ENCODE results near the gene DDC.

Gene DDC

GRCh38 chr7:50509459-50509858 lies 55.7 kb downstream of the DDC start:
- DNase-seq = no peak

DNA sequence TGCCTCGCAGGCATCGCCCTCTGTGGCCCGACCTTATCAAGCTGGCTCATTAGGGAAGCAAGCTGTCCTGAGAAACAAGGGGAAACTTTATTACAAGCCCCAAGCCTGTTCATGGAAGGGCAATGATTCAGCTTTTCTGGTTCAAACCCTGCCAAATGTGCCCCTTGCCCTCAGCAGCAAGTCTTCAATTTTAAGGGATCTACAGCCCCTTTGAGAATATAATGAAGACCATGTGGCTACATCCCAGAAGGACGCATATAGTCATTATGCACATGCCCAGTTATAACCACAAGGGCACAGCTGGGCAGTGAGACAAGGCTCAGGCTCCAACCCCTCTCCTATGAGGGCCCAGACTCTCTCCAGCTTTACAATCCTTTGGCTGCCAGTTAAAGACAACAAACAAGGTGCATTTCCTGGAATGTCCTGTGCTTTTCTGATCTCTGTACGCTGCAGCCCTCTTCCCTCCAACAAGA lies 56.7 kb downstream of the DDC start:
- no peak for DNase-seq

GRCh38 chr7:50507898-50508470 lies 57.2 kb downstream of the DDC start:
- peak; percentile 27 for DNase-seq

DNA sequence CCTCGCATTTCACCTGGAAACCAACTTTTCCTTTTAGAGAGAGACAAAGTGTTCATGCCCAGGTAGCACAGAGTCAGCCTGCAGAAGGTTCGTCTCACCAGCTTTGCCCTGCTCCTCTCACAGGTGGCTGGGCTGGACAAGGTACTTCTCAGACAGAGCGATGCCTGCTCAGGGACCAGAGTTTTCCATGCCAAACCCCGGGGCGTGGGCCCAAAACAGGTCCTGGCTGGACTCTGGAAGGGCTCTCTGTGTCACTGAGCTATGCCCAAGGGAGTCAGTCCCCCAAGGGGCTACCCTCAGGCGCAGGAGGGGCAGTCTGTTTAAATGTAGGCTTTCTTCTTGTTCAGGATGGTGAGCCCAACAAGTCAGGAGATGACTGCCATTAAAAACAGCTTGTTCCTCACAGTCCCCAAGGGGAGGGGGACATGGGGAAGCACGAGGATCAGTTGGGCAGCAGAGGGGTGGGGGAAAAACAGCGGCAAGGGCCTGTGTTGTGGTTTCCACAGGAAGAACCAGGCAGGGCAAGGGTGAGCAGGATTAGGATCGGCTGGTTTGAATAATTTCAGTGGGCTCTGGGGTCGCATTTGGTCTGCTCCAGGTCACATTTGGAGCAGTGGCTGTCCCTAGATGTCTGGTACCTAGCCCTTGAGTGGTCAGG lies 59.5 kb downstream of the DDC start:
- DNase-seq = no peak

GRCh38 chr7:50504646-50505546 lies 60.3 kb downstream of the DDC start:
- DNase-seq = no peak

DNA sequence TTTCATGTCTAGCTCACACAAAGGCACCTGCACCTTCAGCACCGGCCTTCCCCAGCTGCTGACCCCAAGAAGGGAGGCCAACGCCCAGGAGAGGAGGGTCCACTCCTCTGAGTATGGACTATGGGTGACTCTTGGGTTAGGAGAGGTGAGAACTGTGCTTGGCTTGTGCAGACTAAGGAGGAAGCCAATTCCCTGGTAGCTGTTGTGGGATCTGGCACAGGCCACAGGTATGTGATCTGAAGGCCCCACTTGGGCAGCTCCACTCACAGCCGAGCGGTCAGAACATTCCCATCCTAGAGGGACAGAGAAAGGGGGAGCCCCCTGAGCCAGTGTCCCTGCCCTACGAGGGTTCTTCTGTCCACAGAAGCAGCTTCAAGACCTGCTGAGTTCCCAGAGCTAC lies 62.3 kb downstream of the DDC start:
- DNase-seq = no peak

DNA sequence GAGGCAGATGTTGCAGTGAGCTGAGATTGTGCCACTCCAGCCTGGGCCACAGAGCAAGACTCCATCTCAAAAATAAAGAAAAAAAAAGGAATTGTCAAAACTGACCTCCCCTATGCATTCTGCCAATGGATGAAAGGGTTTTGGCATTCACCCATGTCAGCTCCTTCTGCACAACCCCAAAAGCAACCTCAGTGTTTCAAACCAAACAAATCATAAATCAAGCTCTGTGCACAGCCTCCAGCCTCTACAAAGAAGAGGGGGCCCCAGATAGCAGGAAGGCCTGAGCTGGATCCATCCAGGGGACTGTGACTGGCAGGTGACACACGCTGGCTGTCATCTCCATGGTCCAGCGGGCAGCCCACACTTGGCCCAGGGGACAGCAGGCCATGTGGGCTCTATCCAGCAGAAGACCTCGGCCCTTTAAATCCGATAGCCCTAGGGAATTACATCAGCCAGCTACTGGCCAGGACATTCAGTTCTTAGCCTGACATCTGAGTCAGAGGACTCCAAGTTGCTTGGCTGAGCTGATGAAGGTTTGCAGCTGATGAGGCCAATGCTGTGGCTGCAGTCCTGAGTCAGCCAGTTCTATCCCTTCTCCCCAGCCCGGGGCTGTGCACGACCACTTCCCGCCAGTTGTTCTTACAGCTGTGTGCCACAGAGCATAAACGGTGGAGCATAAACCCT lies 63.1 kb downstream of the DDC start:
- no peak for DNase-seq

DNA sequence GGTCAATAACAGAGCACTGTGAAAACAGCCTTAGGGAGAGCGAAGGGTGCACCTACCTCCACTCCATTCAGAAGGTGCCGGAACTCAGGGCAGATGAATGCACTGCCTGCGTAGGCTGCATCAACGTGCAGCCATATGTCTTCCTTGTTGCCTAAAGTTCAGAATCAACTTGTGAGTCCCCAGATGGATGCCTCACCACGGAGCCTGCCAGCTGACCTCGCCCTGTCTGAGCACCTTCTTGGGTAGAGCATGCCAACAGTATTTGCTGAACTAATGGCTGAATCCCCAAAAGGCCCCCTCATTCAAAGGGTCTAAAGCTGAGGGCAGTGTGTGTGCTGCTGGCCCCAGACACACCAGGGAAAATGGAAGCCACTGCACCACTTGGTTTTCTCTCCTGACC lies 66.1 kb downstream of the DDC start:
- DNase-seq = no peak

DNA sequence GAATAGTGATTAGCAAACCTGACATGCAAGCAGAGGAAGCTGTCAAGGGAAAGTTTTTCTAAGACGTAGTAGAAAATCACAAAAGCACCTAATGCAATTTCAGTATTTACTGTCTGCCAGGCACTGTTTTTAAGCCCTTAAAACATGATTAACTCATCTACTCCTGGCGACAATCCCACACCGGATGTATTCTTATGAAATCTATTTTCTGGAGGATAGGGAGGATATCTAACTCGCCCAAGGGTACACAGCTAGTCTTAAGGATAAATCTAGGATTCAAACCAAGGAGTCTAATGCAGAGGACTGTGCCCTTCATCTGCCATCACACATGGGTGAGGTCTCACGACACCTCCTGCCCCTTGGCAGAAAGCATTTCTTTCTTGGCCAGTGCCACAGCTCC lies 67.2 kb downstream of the DDC start:
- DNase-seq = no peak

GRCh38 chr7:50497068-50497642 lies 68.0 kb downstream of the DDC start:
- no peak for DNase-seq

DNA sequence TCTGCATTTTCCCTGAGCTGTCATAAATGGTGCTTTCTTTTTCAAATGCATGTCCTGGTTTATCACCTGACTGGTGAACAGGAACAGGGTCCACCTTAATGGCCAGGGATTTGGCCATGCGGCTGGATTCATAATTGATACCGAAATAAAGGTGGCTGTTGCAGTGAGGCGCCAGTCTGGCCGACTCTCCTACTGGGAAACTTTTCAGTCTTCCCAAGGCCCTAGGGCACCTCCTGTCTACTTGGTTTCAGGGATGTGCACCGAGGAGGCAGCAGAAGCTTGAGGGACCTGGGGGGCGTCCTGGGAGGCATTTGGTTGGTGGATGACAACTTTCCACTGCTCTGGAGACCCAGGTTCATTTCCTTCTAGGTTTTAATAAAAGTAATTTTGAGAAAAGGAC lies 68.6 kb downstream of the DDC start:
- DNase-seq = no peak

- DNase-seq = no peak
Observed at GRCh38 chr7:50495746-50496145, 69.5 kb downstream of the DDC start.

DNA sequence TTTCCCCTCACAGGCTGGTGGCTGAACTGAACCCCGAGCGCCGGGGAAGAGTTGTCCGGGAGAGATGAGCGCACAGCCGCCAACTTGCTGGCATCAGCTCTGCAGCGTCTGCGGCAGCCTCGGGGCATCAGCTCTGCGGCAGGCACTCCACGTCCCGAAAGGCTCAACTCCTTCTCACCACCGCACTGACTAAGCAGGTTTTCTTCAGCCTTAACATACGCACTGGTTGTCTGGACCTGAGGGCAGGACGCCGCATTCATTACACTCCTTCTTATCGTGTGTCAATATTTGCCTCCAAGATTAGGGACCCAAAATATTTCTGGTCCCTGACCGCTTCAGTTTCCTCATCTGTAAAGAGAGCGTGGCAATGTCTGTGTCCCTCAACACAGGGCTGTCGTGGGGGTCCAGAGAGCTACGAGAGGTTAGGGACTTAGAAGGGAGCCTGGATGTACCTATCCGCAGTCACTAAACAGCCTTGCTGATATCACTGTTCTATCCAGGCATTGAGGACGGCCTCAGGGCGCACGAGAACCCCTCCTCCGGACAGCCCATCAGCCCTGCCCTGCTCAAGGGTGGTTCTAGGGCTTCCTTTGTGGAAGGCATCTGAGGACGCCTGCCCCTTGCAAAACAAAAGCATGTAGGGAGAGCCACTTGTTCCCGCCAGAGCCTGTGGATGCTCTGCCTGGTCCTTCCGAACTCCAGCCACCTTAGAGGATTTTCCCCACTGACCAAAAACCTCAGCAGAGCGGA lies 72.3 kb downstream of the DDC start:
- DNase-seq = no peak

DNA sequence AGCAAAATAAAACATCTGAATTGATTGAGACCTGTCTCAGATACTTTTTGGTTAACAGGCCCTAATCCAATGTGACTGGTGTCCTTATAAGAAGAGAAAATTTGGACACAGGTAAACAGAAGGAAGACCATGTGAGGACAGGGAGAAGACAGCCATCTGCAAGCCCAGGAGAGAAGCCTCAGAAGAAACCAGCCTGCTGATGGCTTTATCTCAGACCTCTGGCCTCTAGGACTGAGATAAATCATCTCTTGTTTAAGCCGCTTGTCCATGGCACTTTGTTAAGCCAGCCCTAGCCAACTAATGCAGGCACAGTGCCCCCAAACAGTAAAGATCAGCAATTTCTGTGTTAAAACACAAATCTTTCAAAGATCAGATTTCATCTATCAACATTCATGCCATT lies 73.3 kb downstream of the DDC start:
- DNase-seq = no peak

GRCh38 chr7:50491209-50491608 lies 74.0 kb downstream of the DDC start:
- no peak for DNase-seq

DNA sequence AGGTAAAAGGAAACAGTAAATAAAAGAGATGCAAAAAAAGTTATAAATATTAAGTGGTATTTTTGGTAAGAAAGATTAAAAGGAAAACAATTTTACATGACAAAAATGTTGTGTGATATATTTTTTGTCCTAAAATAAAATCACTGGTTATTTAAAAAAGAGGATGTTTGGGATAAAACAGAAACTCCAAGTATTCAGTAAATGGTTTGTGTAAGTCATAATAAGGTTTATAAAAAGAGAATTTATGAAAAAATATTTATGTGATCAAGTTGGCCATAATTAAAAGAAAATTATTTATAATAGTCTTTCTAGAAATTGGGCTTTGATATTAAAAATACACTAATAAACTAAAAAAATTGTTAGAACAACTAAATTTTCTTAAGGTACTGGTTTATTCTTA lies 76.8 kb downstream of the DDC start:
- no peak for DNase-seq

GRCh38 chr7:50486512-50486911 lies 78.7 kb downstream of the DDC start:
- DNase-seq = no peak

- no peak for DNase-seq
Observed at GRCh38 chr7:50481867-50482266, 83.3 kb downstream of the DDC start.

DNA sequence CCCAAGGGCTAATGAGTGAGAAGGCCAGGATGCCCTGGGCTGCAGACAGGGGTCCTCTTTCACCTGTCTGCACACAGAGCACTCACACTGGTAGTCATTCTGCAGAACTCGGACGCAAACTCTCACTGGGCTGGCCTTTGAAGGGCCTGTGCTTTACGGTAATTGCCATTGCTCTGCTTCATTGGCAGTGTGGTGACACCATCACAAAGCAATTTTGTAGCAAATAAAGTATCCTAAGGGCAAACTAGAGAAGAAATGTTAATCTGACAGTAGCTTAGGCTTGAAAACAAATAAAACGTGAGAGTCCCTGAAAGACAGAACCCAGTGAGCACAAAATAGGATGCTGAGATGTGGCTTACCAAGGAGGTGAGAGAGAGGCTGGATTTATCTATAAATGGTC lies 84.4 kb downstream of the DDC start:
- no peak for DNase-seq

- DNase-seq = no peak
Observed at GRCh38 chr7:50479743-50480517, 85.3 kb downstream of the DDC start.

- no peak for DNase-seq
Observed at GRCh38 chr7:50477640-50478039, 87.6 kb downstream of the DDC start.

All from NCI-H187 treated with DMSO at 0.1 percent for 48 hours (cell line).